PC-9 (cell line): ENCODE measurements around the gene MYOM3. TPM values are rescaled to one million over a fixed set of nuclear protein-coding genes. Genes with fewer than 3 reads are reported as not detected.
A peak's percentile ranks its signal among the peaks of the same experiment; 100 is the strongest.
"Not testable (repeated sequence)": the region's sequence is repeated elsewhere in the genome, so short reads cannot be mapped to it uniquely, and the experiment has no call there.

Source experiments
- BruUV-seq: library from RNA; stranded (reverse); fragments of 400-500 nt; replicated peaks from 2 replicates; lab custom pipeline; 2021; lab: Mats Ljungman, UMichigan
- CTCF ChIA-PET: fragments of 300-600 bp; sonication (Branson Sonifier 250); formaldehyde crosslinking; loops from one replicate; lab custom pipeline; 2022; ENCODE audit warnings: antibody characterized with exemption; lab: Charles Lee
- POLR2A ChIA-PET: fragments of 300-600 bp; sonication (Branson Sonifier 250); formaldehyde crosslinking; loops from one replicate; lab custom pipeline; 2022; ENCODE audit warnings: antibody characterized with exemption; ENCODE audit not compliant: unreplicated experiment; lab: Charles Lee
- DNase-seq, 2 experiments: peaks; one replicate each; pipeline versions ENCODE4 v3.0.0 to v3.0.0-alpha.2; 2015 to 2022; ENCODE audit warnings: mixed read lengths in 1 of 2
- H2AFZ ChIP-seq: fragments of 200-600 bp; sonication (generic); 2 replicates; pipeline ENCODE4 v1.8.1; 2017; ENCODE audit warnings: antibody characterized with exemption
- H3F3A ChIP-seq: fragments of 200-600 bp; sonication (generic); 2 replicates; pipeline ENCODE4 v1.8.1; 2017; ENCODE audit warnings: antibody characterized with exemption, mild to moderate bottlenecking, low read depth; ENCODE audit not compliant: insufficient read depth
- H3K27ac ChIP-seq: fragments of 200-600 bp; sonication (generic); 2 replicates; pipeline ENCODE4 v1.6.1; 2016; ENCODE audit warnings: mixed run types
- H3K27me3 ChIP-seq: fragments of 200-600 bp; sonication (generic); 2 replicates; pipeline ENCODE4 v1.6.1; 2016; ENCODE audit warnings: low read depth, mixed run types; ENCODE audit not compliant: insufficient read depth
- H3K36me3 ChIP-seq: fragments of 200-600 bp; sonication (generic); 2 replicates; pipeline ENCODE4 v1.6.1; 2016; ENCODE audit warnings: low read depth, mixed run types
- H3K4me1 ChIP-seq: fragments of 200-600 bp; sonication (generic); replicated peaks from 2 replicates; pipeline ENCODE4 v1.6.1; 2016; ENCODE audit warnings: mixed run types; ENCODE audit not compliant: insufficient read depth
- H3K4me2 ChIP-seq: fragments of 200-600 bp; sonication (generic); 2 replicates; pipeline ENCODE4 v1.6.1; 2017; ENCODE audit warnings: mixed run types
- H3K4me3 ChIP-seq: fragments of 200-600 bp; sonication (generic); 2 replicates; pipeline ENCODE4 v1.6.1; 2016; ENCODE audit warnings: mixed run types
- H3K79me2 ChIP-seq: fragments of 200-600 bp; sonication (generic); 2 replicates; pipeline ENCODE4 v1.6.1; 2017; ENCODE audit warnings: low read depth, mixed run types
- H3K9me2 ChIP-seq: fragments of 200-600 bp; sonication (generic); 2 replicates; pipeline ENCODE4 v1.8.1; 2017; ENCODE audit warnings: mild to moderate bottlenecking; ENCODE audit not compliant: insufficient read depth
- H3K9me3 ChIP-seq: fragments of 200-600 bp; sonication (generic); 2 replicates; pipeline ENCODE4 v1.8.1; 2016; ENCODE audit warnings: low read depth; ENCODE audit not compliant: insufficient read depth
- H4K20me1 ChIP-seq: fragments of 200-600 bp; sonication (generic); 2 replicates; pipeline ENCODE4 v1.8.1; 2017; ENCODE audit not compliant: insufficient read depth
- EZH2 ChIP-seq: fragments of 200-600 bp; sonication (generic); IDR thresholded peaks from 2 replicates; pipeline ENCODE4 v1.8.0; 2017; ENCODE audit warnings: antibody characterized with exemption, low read depth
- intact Hi-C: fragments of 100-400 bp; cut with micrococcal nuclease; formaldehyde crosslinking; loops from one replicate; pipeline ENCODE4 v1.10.0; 2022; ENCODE audit not compliant: unreplicated experiment
- total RNA-seq: library from RNA; stranded (reverse); gene quantifications from 2 replicates; pipeline ENCODE4 v1.2.3, GENCODE V29; 2021
- TF ChIP-seq, protein P1 (sequence below): fragments of 200-600 bp; sonication (generic); conservative IDR thresholded peaks from 2 replicates; pipeline ENCODE4 v1.6.1; 2017; ENCODE audit warnings: mixed run types, antibody characterized with exemption, mild to moderate bottlenecking, moderate library complexity

Gene MYOM3
- total RNA-seq, 1 experiment from 2014 or later = 11.9 TPM

DNA sequence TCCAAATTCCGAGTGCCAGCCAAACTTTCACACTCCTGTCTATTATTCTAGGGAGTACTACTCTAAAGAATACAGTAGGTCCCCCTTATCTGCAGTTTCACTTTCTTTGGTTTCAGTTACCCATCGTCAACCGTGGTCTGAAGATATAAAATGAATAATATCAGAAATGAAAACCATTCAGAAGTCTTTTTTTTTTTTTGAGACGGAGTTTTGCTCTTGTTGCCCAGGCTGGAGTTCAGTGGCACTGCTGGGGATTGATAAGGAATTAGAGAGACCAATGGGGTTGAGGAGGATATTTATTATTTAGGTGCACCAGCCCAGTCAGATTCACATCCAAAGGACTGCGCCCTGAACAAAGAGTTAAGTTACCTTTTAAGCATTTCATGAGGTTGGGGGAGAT lies 79.0 kb downstream of the MYOM3 start:
- Histone ChIP-seq H3K9me2 (no peaks in the 10 kb centered on the region), H2AFZ (no peak overlapping the region), H3K27ac (no peak overlapping the region), H3K4me3 (no peak overlapping the region), H4K20me1 (no peaks in the 10 kb centered on the region), H3F3A (no peaks in the 10 kb centered on the region), H3K36me3 (no peaks in the 10 kb centered on the region), H3K79me2 (no peaks in the 10 kb centered on the region), H3K27me3 (no peaks in the 10 kb centered on the region), H3K4me1 (no peaks in the 10 kb centered on the region), H3K4me2 (no peak overlapping the region), H3K9me3 (no peaks in the 10 kb centered on the region)
- DNase-seq = no peak
- BruUV-seq = no TSS peak
- no peak for TF ChIP-seq EZH2
- TF ChIP-seq, protein P1, sequence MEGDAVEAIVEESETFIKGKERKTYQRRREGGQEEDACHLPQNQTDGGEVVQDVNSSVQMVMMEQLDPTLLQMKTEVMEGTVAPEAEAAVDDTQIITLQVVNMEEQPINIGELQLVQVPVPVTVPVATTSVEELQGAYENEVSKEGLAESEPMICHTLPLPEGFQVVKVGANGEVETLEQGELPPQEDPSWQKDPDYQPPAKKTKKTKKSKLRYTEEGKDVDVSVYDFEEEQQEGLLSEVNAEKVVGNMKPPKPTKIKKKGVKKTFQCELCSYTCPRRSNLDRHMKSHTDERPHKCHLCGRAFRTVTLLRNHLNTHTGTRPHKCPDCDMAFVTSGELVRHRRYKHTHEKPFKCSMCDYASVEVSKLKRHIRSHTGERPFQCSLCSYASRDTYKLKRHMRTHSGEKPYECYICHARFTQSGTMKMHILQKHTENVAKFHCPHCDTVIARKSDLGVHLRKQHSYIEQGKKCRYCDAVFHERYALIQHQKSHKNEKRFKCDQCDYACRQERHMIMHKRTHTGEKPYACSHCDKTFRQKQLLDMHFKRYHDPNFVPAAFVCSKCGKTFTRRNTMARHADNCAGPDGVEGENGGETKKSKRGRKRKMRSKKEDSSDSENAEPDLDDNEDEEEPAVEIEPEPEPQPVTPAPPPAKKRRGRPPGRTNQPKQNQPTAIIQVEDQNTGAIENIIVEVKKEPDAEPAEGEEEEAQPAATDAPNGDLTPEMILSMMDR = no peak
- intact Hi-C loops = no loop called here
- ChIA-PET CTCF (no interaction called here), POLR2A (no interaction called here)

DNA sequence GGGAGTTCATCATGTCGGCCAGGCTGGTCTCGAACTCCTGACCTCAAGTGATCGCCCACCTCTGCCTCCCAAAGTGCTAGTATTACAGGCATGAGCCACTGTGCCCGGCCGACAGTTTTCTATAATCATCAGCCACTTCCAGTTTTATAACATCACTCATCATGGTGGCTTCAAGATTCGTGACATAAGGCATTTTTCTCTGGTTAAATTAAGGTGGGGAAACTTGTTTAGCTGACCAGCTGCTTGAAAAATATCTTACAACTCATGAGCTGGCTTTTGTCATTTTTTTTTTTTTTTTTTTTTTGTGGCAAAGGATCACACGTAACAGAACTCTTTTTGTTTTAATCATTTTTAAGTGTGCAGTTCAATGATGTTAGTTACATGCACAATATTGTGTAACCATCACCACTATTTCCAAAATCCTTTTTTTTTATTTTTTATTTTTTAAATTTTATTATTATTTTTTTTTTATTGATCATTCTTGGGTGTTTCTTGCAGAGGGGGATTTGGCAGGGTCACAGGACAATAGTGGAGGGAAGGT lies 80.9 kb downstream of the MYOM3 start:
- H3K36me3 ChIP-seq, H3K4me1 ChIP-seq, H3K27me3 ChIP-seq, H3K27ac ChIP-seq, H3K9me3 ChIP-seq, H3K4me3 ChIP-seq, H3K79me2 ChIP-seq, intact Hi-C loops, H2AFZ ChIP-seq, POLR2A ChIA-PET, H3F3A ChIP-seq, H3K9me2 ChIP-seq, CTCF ChIA-PET, H3K4me2 ChIP-seq, H4K20me1 ChIP-seq, BruUV-seq, DNase-seq: not testable (repeated sequence)

DNA sequence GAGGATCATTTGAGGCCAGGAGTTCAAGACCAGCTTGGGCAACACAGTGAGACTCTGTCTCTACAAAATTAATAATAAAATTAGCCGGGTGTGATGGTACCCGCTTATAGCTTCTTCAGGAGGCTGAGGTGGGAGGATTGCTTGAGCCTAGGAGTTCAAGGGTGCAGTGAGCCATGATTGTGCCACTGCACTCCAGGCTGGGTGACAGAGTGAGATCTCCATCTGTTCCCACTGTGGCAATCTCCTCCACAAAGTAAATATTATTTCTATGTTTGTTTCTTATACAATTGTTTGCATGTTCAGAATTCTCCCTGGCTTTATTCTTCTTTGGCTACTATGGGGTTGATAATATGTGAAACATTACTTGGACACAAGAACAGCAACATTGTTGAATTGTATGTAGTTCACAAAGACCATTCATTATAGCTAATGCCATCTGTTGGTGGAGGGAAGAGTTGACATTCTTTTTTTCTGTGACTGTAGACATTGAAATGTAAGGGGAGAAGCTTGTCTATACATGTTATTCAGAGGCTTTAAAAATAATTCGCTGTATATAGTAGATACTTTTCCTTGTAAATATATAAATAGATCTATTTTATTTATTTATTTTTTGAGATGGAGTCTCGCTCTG lies 84.0 kb downstream of the MYOM3 start:
- CTCF ChIA-PET = interaction anchor here (0.7 to 1.5 kb wide), 2 partner anchors 11 to 49 kb away, joined by 3 to 4 read pairs; partner anchors contain the start of gene SRSF10
- no peaks in the 10 kb centered on the region for H4K20me1 ChIP-seq
- POLR2A ChIA-PET = interaction anchor here (0.6 to 1.0 kb wide), 2 partner anchors 67 to 204 kb away, joined by 3 to 4 read pairs; no protein-coding TSS in a partner anchor
- peaks cover 2% of the 10 kb centered on the region for H3F3A ChIP-seq
- H3K27ac ChIP-seq = no peak overlapping the region
- intact Hi-C loops = no loop called here
- TF ChIP-seq, protein P1 = peak; percentile 62
- no peak for TF ChIP-seq EZH2
- BruUV-seq = no TSS peak
- H3K4me3 ChIP-seq = no peak overlapping the region
- H3K4me2 ChIP-seq = no peak overlapping the region
- no peaks in the 10 kb centered on the region for H3K36me3 ChIP-seq
- no peak overlapping the region for H2AFZ ChIP-seq
- H3K9me3 ChIP-seq = no peaks in the 10 kb centered on the region
- no peaks in the 10 kb centered on the region for H3K9me2 ChIP-seq
- DNase-seq = peak in 1 of 2 experiments; percentile 37
- peaks cover 7% of the 10 kb centered on the region for H3K4me1 ChIP-seq
- H3K79me2 ChIP-seq = no peaks in the 10 kb centered on the region
- no peaks in the 10 kb centered on the region for H3K27me3 ChIP-seq
